HG02763 (cell line): ENCODE results near the gene BST1.
"Not testable (repeated sequence)": the region's sequence is repeated elsewhere in the genome, so short reads cannot be mapped to it uniquely, and the experiment has no call there.

Experiments used
- ATAC-seq: cut with Tn5 transposase; IDR thresholded peaks from one replicate; pipeline ENCODE4 v1.9.1; 2021; ENCODE audit warnings: mild to moderate bottlenecking, moderate library complexity; ENCODE audit not compliant: unreplicated experiment

BST1 gene

DNA sequence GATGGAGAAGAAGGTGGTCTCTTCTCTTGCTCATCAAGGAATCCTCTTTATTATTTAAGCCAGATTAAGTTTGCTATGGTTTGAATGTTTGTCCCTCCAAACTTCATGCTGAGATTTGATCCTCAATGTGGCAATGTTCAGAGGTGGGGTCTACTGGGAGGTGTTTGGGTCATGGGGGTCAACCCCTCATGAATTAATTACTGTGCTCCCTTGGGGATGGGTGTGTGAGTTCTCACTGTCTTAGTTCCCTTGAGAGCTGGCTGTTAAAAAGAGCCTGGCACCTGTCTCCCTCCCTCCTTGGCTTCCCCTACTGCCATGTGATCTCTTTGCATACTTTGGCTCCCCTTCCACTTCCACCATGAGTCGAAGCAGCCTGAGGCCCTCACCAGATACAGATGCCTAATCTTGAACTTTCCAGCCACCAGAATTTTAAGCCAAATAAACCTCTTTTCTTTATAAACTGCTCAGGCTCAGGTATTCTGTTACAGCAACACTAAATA, 39.3 kb downstream of the BST1 start:
- ATAC-seq, result no peak

DNA sequence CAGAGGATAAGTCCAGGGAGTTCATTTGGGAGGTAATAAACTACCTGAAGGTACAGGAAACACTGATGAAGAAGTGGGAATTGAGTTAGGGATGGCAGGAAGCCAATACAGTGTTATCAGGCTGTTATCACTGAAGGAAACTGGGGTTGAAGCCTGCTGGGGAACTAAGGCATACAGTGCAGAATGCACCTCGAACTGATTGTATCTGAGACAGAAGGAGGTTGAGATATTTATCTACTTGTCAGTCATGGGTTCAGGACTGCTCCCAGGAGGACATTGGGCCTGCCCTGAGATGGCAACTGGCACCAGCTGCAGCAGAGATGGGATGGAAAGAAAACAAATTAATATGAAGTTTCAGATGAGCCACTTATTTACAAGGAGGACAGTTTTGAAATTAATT, 39.8 kb downstream of the BST1 start:
- ATAC-seq, result no peak

DNA sequence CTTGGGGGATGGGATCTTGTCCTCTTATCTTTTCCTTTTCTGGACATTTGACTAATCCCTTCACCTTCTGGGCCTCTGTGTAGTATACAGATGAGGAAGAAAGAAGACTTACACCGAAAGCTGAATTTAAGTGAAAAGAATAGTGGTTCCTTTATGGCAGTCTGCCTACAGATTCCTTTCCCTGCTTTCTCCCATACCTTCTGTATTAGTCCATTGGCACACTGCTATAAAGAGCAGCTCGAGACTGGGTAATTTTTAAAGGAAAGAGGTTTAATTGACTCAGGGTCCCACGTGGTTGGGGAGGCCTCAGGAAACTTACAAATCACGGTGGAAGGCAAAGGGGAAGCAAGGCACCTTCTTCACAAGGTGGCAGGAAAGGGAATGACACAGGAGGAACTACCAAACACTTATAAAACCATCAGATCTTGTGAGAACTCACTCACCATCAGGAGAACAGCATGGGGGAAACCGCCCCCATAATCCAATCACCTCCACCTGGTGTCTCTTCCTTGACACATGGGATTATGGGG, 41.2 kb downstream of the BST1 start:
- no peak for ATAC-seq

DNA sequence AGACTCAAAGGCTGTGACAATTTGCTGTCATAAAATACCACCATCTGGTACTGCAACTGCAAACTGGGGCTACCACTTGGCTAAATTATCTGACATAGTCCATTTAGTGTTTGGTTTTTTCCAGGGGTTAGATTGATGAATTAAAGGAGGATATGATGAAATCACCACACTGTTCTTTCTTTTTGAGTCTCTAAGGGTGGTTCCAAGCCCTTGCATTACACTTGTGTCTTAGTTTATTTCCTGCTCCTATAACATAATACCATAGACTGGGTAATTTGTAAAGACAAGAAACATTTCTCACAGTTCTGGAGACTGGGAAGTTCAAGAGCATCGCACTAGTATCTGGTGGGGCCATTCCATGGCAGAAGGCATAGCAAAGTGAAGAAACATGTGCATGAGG, 43.2 kb downstream of the BST1 start:
- no peak for ATAC-seq

DNA sequence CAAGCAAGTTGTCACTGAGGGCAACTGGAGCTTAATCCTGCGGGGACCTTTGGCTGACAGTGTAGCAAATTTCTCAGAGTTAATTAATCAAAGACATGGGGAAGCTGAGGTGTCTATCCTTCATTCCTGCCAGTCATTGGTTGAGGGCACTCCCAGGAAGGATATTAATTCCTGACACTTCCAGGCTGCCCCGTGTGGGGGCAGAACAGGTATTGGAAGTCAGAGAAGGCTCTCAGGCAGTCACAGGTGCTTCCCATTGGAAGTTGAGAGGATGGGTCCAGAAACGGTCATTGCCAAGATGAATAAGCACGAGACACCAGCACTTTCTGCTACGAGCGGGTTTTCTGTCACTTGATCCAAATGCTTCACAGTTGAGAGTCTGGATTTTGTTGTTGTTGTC, 46.1 kb downstream of the BST1 start:
- no peak for ATAC-seq

DNA sequence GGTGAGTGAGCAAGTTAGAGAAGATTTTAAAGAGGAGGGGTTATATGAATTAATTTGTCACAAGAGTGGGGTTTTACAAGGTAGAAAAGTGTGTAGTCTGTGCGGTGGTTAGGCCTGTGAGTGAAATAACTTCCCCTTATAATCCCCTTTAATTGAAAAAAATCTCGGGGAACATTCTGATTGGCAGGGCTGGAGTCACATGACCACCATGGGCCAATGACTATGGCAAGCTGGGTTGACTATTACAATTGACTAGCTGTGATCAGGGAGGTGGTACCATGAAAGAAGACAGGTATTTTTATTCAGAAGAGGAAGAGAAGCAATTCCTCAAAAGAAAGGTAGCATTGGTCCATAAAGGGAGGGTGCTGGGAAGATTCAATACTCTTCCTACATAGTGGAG, 48.3 kb downstream of the BST1 start:
- no peak for ATAC-seq

DNA sequence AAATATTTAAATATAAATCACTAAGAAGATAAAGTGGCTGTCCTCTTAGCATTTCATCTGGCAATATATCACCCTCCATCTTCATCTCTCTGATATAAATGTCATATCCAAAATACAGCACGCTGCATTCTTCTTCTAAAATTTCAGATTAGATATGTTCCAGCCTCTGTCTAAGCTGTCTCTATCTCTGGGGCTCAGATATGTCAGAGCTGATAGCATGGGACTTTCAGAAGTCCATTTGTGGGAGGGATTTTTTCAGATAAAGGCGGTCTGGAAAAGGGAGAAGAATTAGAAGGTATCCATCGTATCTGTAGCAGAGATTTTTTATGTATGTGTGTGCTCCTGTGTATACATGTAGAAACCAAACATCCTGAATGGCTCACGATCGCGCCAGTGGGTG, 50.2 kb downstream of the BST1 start:
- no peak for ATAC-seq

DNA sequence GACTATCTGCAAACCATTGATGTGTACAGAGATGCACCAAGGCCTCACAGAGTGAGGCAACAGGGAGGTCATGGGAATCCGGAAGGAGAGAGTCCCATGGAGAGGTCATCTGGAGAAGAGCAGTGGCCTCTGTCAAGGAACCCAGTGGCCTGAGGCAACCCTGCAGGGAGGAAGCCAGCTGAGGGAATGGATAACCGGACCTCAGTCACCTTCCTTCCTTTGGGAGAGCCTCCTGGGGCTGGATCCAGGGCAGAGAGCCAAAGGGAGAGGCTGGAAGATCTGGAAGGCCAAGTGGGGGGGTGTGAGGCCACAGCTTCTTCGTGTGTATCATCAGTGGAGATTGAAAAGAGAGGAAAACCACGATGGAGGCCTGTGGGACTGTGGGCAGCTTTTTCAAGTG, 50.9 kb downstream of the BST1 start:
- ATAC-seq, result no peak

DNA sequence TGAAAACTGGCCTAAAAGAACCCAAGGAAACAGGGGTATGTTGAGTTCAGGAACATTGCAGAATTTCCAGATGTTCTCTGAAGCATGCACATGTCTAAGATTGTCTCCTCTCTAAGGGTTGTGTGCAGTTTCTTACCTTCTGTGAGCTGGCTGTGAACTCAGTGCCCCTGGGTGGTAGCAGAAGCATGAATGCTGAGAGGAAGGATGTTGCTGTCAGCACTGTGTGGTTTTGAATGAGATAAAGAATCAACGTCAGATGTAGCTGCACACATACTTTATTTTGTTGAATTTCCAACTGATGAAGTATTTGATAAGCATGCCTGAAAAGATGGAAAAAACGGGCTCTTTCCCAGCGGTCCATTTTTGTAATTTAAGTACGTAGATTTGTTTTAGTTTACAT, 51.5 kb downstream of the BST1 start:
- no peak for ATAC-seq

DNA sequence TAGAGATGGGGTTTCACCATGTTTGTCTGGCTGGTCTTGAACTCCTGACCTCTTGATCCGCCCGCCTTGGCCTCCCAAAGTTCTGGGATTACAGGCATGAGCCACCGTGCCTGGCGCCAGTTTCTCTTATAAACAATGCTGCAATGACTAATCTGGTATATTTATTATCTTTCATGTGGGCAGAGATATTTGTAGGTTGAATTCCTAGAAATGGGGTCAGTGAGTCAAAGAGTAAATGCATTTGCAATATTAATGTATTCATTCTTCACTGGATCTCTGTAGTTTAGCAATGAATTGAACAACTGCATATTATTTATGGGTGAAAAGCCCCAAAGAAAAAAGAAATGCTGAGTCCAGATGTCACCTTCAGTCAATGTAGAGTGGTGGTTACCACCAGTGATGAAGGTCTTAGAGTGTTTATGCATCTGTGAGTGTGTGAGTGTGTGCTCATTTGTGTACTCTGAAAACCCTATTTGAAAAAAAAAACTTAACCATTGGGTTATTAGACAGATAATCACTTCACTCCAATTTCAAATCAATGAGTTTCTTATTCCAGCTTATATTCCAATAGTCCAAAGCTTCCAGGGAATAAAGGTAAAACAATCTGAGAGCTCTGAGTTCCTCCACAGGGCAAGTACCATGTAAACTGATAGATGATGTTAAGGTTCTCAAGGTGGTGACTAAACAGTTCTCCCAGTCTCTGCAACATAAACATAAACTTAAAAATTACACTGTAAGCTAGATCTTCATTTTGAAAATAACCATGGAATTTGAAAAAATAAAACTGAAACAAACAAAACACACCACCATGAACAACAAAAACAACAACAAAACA, 52.7 kb downstream of the BST1 start:
- ATAC-seq, result peak; percentile 11

DNA sequence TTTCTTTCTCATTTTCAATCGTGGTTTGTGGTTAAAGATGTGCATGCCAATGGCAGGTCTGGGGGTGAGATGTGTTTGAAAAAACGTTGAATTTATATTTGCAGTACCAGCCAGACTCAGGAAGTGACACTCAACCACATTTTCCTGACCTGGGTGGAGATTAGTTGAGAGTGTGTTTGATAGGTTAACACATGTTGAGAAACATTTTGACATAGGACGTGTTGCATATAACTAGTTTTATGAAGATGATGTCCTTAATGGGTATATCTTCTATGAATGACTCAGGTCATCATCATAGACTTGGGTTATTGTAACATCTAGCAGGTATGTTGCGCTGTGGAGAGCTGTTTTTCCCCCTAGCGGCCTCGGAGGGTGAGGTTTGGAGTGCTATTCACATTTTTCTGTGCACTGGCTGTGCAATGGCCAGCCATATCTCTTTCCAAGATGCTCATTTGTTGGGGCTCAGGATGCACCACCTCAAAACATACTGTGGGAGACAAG, 53.5 kb downstream of the BST1 start:
- peak; percentile 69 for ATAC-seq

DNA sequence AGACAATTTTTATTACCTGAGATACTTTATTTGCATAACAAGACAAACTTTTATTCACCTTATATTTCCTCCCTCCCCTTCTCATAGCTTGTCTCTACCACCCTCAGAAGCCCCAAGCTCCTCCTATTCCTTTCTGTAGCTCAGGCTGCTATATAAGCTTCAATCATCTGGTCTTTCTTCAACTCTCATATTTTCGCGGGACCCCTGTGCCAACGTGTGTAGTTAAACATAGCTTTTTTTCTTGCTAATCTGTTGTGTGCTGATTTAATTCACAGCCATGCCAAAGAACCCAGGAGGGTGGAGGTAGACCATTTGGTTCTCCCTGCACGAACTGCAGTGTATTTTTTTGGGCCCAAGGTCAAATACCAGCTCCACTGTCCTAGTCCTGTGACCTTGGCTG, 54.2 kb downstream of the BST1 start:
- no peak for ATAC-seq

DNA sequence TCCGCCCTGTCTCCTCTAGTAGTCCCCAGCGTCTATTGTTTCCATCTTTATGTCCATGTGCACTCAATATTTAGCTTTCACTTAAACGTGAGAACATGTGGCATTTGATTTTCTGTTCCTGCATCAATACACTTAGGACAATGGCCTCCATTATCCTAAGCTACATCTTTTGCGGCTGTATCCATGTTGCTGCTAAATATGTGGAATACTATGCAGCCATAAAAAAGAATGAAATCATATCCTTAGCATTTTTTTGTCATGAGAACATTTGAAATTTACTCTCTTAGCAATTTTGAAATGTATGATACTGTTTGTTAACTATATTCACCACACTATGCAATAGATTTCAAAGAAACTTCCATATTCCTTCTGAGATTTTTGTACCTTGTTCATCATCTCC, 55.4 kb downstream of the BST1 start:
- ATAC-seq, result no peak

DNA sequence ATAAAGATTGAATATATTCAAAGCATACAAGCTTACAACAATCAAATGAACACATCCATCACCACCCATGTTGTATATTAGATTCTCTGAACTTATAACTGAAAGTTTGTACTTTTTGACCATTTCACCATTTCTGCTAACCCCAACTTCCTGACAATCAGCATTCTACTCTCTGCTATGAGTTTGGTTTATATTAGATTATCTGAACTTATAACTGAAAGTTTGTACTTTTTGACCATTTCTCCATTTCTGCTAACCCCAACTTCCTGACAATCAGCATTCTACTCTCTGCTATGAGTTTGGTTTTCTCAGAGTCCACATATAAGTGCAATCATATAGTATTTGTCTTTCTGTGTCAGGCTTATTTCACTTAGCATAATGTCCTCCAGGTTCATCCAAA, 59.6 kb downstream of the BST1 start:
- not testable (repeated sequence) for ATAC-seq

DNA sequence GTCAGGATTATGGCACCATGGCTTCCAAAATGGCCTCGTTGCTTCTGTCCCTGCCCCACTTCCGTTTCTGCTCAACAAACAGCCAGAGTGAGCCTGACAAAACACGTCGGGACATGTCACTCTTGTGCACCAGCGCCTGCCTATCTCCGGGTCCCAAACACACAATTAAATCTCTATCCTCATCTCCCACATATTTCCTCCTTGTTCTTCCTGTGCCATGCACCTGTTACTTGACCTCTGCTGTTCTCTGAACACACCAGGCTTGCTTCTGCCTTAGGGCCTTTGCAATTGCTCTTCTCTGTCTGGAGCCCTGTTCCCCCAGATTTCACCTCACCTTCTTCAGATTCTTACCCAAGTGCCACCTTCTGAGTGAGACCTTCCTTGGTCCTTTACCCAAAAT, 62.5 kb downstream of the BST1 start:
- no peak for ATAC-seq

DNA sequence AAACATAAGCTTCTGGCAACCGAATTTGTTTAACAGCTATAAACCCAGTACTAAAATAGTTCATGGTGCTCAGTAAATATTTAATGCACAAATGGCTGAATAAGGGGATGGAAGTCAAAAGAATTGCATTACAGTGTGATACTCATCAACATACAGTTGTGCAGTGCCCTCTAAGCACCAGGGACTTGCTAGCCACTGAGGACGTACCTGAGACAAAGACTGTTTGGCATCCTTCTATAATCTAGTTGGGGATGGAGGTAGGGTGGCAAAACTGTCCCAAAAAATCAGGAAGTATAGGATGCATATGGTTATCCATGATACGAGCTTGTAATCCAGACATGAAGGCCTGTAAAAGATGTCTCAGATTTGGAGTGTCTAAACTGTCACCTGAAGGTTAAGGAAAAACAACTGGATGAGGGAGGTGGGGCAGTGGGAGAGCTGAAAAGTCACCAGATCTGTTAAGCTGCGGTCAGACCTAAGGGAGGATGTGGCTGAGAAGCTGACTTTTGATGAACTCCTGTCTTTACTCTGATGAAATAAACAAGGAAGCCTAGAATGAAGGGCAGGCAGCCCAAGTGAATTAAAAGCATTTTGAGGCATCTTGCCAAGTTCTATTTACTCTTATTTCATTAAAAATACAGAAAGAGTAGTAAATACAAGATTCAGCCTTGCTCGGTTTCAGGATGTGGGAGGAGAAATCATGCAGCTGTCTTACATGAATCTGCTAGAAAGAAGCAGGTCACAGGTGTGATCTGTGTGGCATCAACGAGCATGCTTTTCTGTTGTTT, 63.2 kb downstream of the BST1 start:
- ATAC-seq, result peak; percentile 71

DNA sequence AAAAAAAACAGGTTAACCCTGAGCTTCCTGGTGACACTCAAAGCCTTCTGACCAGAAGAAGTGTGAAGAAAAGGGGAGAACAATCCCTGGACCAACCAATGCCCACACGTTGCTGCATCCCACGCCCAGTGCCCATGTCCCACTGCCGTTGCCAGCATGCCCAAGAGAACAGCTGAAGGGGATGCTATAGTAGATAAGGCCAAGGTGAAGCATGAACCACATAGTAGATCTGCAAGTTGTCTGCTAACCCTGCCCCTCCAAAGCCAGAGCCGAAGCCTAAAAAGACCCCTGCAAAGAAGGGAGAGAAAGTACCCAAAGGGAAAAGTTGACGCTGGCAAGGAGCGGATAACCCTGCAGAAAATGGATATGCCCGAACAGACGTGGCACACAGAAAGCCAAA, 64.0 kb downstream of the BST1 start:
- ATAC-seq, result no peak

DNA sequence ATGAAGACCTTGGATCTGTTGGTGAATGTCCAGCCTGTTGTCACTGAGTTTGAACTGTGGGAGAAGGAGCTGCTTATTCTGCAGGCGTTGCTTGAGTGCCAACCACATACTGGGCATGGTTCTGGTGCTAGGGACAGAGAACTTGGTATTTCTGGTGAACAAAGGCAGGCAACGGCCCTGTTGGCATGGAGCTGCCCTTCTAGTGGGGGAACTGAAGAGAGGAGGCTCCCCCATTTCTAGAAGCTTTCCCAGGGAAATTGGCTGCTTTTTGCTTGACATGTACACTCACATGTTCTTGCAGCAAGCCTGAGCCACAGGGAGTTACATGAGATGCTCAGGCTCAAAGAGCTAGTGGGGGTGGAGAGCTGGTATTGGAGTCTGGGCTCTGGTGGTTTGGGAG, 66.3 kb downstream of the BST1 start:
- ATAC-seq, result no peak

DNA sequence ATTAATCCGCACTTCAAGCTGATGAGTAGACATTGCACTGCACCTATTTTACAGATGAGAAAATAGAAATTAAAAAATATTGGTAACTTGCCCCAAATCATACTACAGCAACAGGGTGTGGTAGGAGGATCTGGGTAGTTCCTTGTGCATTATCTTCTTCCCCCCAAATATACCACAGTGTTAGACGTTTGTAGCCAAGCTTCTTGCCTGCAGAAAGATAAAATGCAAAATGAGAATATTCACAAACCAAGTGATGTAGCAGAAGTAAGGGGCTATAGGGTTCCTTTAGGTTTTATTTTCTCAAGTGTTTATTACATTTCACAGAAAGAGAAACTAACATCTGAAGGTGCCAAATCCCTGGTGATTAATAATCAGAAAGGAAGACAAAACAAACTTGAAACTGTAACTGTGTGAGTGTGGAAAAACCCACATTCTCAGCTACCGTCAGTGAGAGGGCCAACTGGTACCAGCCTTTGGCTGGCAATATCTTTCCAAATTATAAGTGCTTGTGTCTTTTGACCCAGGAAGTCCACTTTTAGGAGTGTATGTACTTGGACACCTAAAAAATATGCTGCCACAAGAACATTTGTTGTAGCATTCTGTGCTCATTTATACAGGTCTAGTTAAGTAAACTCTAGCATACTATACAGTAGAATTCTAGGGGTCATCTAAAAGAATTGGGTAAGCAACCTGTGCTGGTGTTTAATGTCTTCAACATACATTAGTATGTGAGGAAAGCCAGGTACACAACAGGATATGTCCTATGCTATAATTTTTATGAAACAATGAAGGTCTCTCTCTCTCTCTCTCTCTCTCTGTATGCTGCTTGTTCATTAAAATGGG, 68.6 kb downstream of the BST1 start:
- peak; percentile 78 for ATAC-seq

DNA sequence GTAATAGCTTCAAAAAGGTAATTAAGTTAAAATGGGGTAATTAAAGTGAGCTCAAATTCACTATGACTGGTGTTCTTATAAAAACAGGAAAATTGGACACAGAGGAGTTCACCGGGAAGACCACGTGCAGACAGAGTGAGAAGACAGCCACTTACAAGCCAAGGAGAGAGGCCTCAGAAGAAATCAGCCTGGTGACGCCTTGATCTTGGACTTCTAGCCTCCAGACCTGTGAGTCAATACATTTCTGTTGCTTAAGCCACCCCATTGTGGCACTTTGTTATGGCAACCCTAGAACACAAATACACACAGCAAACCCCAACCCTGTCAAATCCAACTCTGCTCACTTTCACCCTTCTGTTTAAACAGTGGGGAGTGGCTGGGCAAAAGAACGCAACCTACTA, 71.2 kb downstream of the BST1 start:
- ATAC-seq, result no peak
